ENCODE measurements around the gene IGSF21. TPM values are rescaled to one million over a fixed set of nuclear protein-coding genes. Genes with fewer than 3 reads are reported as not detected.
"Not testable (repeated sequence)": the region's sequence is repeated elsewhere in the genome, so short reads cannot be mapped to it uniquely, and the experiment has no call there.

Gene IGSF21
- total RNA-seq, 1 donor from 2014 or later, result not detected

DNA sequence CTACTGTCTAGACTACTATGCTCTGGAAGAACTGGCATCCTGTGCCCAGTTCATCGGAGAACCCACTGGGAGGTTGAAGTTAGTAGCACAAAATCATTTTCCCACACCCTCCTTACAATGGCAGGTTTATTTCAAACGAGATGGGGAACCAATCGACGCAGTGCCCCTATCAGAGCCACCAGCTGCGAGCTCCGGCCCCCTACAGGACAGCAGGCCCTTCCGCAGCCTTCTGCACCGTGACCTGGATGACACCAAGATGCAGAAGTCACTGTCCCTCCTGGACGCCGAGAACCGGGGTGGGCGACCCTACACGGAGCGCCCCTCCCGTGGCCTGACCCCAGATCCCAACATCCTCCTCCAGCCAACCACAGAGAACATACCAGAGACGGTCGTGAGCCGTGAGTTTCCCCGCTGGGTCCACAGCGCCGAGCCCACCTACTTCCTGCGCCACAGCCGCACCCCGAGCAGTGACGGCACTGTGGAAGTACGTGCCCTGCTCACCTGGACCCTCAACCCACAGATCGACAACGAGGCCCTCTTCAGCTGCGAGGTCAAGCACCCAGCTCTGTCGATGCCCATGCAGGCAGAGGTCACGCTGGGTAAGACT, 257.6 kb downstream of the IGSF21 start:
- Mint-ChIP-seq H3K4me3 (no peak overlapping the region), H3K27ac (no peak overlapping the region), H3K27me3 (ENCODE audit: low read depth) (peaks cover 33% of the 10 kb centered on the region), H3K36me3 (no peaks in the 10 kb centered on the region), H3K4me1 (no peaks in the 10 kb centered on the region), H3K9me3 (peaks cover 6% of the 10 kb centered on the region)
- no peak for DNase-seq (ENCODE audit: low spot score in 2 of 2, unreplicated experiment in 2 of 2)
- TF ChIP-seq, protein P1, sequence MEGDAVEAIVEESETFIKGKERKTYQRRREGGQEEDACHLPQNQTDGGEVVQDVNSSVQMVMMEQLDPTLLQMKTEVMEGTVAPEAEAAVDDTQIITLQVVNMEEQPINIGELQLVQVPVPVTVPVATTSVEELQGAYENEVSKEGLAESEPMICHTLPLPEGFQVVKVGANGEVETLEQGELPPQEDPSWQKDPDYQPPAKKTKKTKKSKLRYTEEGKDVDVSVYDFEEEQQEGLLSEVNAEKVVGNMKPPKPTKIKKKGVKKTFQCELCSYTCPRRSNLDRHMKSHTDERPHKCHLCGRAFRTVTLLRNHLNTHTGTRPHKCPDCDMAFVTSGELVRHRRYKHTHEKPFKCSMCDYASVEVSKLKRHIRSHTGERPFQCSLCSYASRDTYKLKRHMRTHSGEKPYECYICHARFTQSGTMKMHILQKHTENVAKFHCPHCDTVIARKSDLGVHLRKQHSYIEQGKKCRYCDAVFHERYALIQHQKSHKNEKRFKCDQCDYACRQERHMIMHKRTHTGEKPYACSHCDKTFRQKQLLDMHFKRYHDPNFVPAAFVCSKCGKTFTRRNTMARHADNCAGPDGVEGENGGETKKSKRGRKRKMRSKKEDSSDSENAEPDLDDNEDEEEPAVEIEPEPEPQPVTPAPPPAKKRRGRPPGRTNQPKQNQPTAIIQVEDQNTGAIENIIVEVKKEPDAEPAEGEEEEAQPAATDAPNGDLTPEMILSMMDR (IDR thresholded peaks at IDR 0.05; ENCODE audit: unreplicated experiment), result no peak

DNA sequence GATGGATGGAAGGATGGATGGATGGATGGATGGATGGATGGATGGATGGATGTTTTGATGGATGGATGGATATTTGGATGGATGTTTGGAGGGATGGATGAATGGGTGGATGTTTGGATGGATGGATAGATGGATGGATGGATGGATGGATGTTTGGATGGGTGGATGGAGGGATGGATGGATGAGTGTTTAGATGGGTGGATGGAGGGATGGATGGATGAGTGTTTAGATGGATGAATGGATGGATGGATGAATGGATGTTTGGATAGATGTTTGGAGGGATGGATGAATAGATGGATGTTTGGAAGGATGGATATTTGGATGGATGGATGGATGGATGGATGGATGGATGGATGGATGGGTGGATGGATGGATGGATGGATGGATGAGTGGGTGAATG, 264.9 kb downstream of the IGSF21 start:
- peaks cover 42% of the 10 kb centered on the region for H3K27me3 Mint-ChIP-seq (ENCODE audit: low read depth)
- H3K4me1 Mint-ChIP-seq; H3K36me3 Mint-ChIP-seq; H3K9me3 Mint-ChIP-seq; H3K4me3 Mint-ChIP-seq; DNase-seq (ENCODE audit: low spot score in 2 of 2, unreplicated experiment in 2 of 2); H3K27ac Mint-ChIP-seq: not testable (repeated sequence)

- peaks cover 42% of the 10 kb centered on the region for H3K27me3 Mint-ChIP-seq (ENCODE audit: low read depth)
- H3K4me1 Mint-ChIP-seq, result no peaks in the 10 kb centered on the region
- H3K9me3 Mint-ChIP-seq, result no peaks in the 10 kb centered on the region
- no peak overlapping the region for H3K4me3 Mint-ChIP-seq
- no peak overlapping the region for H3K27ac Mint-ChIP-seq
- no peak for DNase-seq (ENCODE audit: low spot score in 2 of 2, unreplicated experiment in 2 of 2)
- TF ChIP-seq, protein P1 (IDR thresholded peaks at IDR 0.05; ENCODE audit: unreplicated experiment), result no peak
- no peaks in the 10 kb centered on the region for H3K36me3 Mint-ChIP-seq
Observed at GRCh38 chr1:18373151-18373550, 265.6 kb downstream of the IGSF21 start.

- Mint-ChIP-seq H3K4me1 (no peaks in the 10 kb centered on the region), H3K9me3 (no peaks in the 10 kb centered on the region), H3K27ac (no peak overlapping the region), H3K27me3 (ENCODE audit: low read depth) (peaks cover 44% of the 10 kb centered on the region), H3K36me3 (no peaks in the 10 kb centered on the region), H3K4me3 (no peak overlapping the region)
- TF ChIP-seq, protein P1 (IDR thresholded peaks at IDR 0.05; ENCODE audit: unreplicated experiment), result no peak
- DNase-seq (ENCODE audit: low spot score in 2 of 2, unreplicated experiment in 2 of 2), result no peak
Observed at GRCh38 chr1:18373882-18374493, 266.4 kb downstream of the IGSF21 start.

DNA sequence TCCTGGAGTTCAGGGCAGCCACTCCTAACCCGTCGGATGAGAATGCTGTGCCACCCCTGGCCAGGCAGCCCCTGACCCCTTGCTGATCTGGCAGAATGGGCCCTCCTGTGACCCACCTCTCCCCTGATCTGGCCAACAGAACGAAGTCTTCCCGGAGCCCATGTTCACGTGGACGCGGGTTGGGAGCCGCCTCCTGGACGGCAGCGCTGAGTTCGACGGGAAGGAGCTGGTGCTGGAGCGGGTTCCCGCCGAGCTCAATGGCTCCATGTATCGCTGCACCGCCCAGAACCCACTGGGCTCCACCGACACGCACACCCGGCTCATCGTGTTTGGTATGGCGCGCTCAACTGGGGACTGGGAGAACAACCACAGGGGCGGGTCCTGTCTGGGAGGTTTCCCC, 269.1 kb downstream of the IGSF21 start:
- Mint-ChIP-seq H3K27ac (no peak overlapping the region), H3K36me3 (no peaks in the 10 kb centered on the region), H3K9me3 (peaks cover 11% of the 10 kb centered on the region), H3K27me3 (ENCODE audit: low read depth) (peaks cover 47% of the 10 kb centered on the region), H3K4me3 (no peak overlapping the region), H3K4me1 (no peaks in the 10 kb centered on the region)
- no peak for DNase-seq (ENCODE audit: low spot score in 2 of 2, unreplicated experiment in 2 of 2)
- TF ChIP-seq, protein P1 (IDR thresholded peaks at IDR 0.05; ENCODE audit: unreplicated experiment), result no peak

GRCh38 chr1:18380288-18380687, 272.7 kb downstream of the IGSF21 start:
- peaks cover 11% of the 10 kb centered on the region for H3K9me3 Mint-ChIP-seq
- H3K4me3 Mint-ChIP-seq, result no peak overlapping the region
- H3K4me1 Mint-ChIP-seq, result peaks cover 8% of the 10 kb centered on the region
- TF ChIP-seq, protein P1 (IDR thresholded peaks at IDR 0.05; ENCODE audit: unreplicated experiment), result no peak
- H3K27me3 Mint-ChIP-seq (ENCODE audit: low read depth), result peaks cover 38% of the 10 kb centered on the region
- no peak for DNase-seq (ENCODE audit: low spot score in 2 of 2, unreplicated experiment in 2 of 2)
- no peak overlapping the region for H3K27ac Mint-ChIP-seq
- no peaks in the 10 kb centered on the region for H3K36me3 Mint-ChIP-seq
